Fibroblast of villous mesenchyme (primary cell): Measurements from ENCODE around the gene FAM174B. TPM values are rescaled to one million over a fixed set of nuclear protein-coding genes. Genes with fewer than 3 reads are reported as not detected.

Experiments
- DNase-seq: peaks from one replicate; pipeline ENCODE4 v3.0.0-alpha.2; 2010; ENCODE audit warnings: low read depth
- H3K4me3 ChIP-seq: 2 replicates; pipeline ENCODE4 v1.5.1; 2011; ENCODE audit warnings: low read depth, mild to moderate bottlenecking, low read length
- CTCF ChIP-seq: IDR thresholded peaks from 2 replicates; pipeline ENCODE4 v1.5.1; 2012; ENCODE audit warnings: low read depth, mild to moderate bottlenecking, low read length; ENCODE audit not compliant: insufficient read depth
- total RNA-seq: library from RNA; depleted of rRNA; stranded (reverse); fragments of >200 nt; gene quantifications from 2 replicates; pipeline ENCODE4 v1.2.3, GENCODE V29; 2012

FAM174B gene
- total RNA-seq, 1 donor, result 3.9 TPM

- DNase-seq, result no peak
- TF ChIP-seq CTCF, result no peak
- no peak overlapping the region for H3K4me3 ChIP-seq
Measured at GRCh38 chr15:92674347-92674746, 18.8 kb upstream of the FAM174B start.

DNA sequence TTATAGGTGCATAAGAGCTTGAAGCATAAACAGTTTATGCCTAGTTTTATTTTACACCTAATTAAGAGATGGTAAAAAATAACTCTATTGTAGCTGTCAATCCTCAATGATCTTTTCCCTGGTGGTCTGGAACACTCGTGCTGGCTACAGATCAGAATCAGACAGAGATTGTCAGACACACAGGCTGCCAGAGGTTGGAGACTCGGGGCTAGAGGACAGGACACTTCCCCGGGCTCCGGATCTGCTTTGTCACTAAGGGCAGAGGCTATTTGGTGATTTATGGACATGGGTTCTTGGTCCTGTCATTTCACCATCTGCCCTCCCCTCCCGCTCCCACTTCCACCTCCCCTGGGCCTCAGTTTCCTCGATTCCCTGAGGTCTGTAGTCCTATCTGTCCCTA lies 16.5 kb upstream of the FAM174B start:
- TF ChIP-seq CTCF, result no peak
- no peak overlapping the region for H3K4me3 ChIP-seq
- DNase-seq, result no peak

DNA sequence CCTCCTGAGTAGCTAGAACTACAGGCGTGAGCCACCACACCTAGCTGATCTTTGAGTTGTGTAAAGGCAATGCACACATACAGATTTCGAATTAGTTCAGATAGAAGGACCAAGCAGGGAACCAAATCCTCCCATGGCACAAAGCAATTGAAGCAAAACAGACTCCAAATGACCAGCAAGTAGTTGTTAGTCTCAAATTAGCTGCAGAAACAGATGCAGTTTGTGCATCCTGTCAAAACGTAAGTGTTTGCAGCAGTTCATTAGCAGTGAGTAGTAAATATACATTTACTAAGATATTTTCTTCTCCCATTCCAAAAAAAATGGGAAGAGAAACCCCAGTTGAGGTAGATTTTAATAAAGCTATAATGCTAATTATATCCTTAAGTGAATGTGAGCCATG lies 15.8 kb upstream of the FAM174B start:
- TF ChIP-seq CTCF, result no peak
- H3K4me3 ChIP-seq, result no peak overlapping the region
- DNase-seq, result no peak

DNA sequence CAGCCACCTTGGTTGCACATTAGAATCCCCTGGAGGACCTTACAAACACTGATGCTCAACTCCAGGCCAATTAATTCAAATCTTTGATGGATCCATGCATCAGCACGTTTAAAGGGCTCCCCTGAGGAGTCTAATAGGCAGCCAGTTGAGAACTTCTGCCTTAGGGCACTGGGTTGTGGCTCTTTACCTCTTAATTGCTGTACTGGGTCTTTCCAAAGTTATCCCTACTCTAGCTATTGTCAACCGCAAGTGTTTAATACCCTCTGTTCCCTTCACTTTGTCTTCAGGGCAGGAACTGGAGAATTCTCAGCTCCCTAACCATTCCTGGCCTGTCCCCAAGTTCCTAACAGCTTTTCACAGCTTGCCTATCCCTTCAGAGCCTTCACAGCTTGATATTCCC lies 15.0 kb upstream of the FAM174B start:
- DNase-seq, result no peak
- no peak overlapping the region for H3K4me3 ChIP-seq
- TF ChIP-seq CTCF, result no peak

DNA sequence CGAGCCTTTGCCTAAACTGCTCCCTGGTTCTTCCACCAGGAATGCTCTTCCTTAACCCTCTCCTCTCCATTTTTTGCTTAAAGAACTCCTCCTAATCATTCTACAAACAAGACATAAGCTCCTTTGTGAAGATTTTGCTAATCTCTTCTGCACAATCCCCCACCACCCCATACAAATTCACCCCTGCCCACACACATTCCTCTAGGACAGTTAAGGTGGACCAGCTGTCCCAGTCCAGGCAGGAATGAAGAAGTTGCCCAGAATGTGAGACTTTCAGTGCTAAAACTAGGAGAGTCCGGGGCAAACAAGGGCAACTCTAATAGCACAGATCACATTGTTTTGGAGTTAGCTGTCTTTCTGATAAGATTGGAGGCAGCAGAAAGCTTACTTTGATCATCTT lies 13.9 kb upstream of the FAM174B start:
- H3K4me3 ChIP-seq, result no peak overlapping the region
- no peak for TF ChIP-seq CTCF
- no peak for DNase-seq

GRCh38 chr15:92668620-92669019 lies 13.0 kb upstream of the FAM174B start:
- TF ChIP-seq CTCF, result no peak
- no peak for DNase-seq
- no peak overlapping the region for H3K4me3 ChIP-seq

- DNase-seq, result no peak
- TF ChIP-seq CTCF, result no peak
- no peak overlapping the region for H3K4me3 ChIP-seq
Measured at GRCh38 chr15:92667970-92668485, 12.5 kb upstream of the FAM174B start.
